ENCODE data around the gene IGFBP6.

IGFBP6 gene

GRCh38 chr12:53096759-53097158, 708 bp upstream of the IGFBP6 start:
- Histone ChIP-seq H3K4me3 (ENCODE audit: low read depth, low read length) (no peak overlapping the region), H3K27ac (ENCODE audit: extremely low read depth, low read depth, low read length) (no peak overlapping the region), H3K9me3 (ENCODE audit: control insufficient read depth, insufficient read depth, low read depth, low read length) (no peaks in the 10 kb centered on the region), H3K36me3 (ENCODE audit: control insufficient read depth in 2 of 2, insufficient read depth in 1 of 2, low read length in 2 of 2) (no peaks in the 10 kb centered on the region), H3K4me1 (ENCODE audit: control insufficient read depth, insufficient read depth, low read length) (peaks cover 3% of the 10 kb centered on the region; the same call in 1 of the 2 replicates)
- CTCF ChIA-PET, result interaction anchor here (0.6 to 7.8 kb wide), 6 partner anchors 16 to 212 kb away, joined by 3 to 264 read pairs (median 4); partner anchors contain the start of gene SPRYD3
- TF ChIP-seq ZIC2 (tag by site-specific recombination; IDR thresholded peaks at IDR 0.05) (0 out of 2 replicates have a peak, but pooled peaks have one; percentile 4), ZNF560 (tag by site-specific recombination; IDR thresholded peaks at IDR 0.05; ENCODE audit: borderline replicate concordance) (no peak), KLF9 (tag by site-specific recombination; IDR thresholded peaks at IDR 0.05; ENCODE audit: low read depth) (no peak)
- POLR2A ChIA-PET, result interaction anchor here (1.2 to 1.5 kb wide), 2 partner anchors 17 to 36 kb away, joined by 4 to 13 read pairs; partner anchors contain the start of gene SPRYD3

GRCh38 chr12:53097207-53097563, 282 bp upstream of the IGFBP6 start:
- Histone ChIP-seq H3K4me1 (ENCODE audit: control insufficient read depth, insufficient read depth, low read length) (peaks cover 3% of the 10 kb centered on the region; the same call in 1 of the 2 replicates), H3K27ac (ENCODE audit: extremely low read depth, low read depth, low read length) (no peak overlapping the region), H3K9me3 (ENCODE audit: control insufficient read depth, insufficient read depth, low read depth, low read length) (no peaks in the 10 kb centered on the region), H3K36me3 (ENCODE audit: control insufficient read depth in 2 of 2, insufficient read depth in 1 of 2, low read length in 2 of 2) (no peaks in the 10 kb centered on the region), H3K4me3 (ENCODE audit: low read depth, low read length) (peak overlapping the region; percentile 55)
- ChIA-PET CTCF (interaction anchor here (0.6 to 7.8 kb wide), 10 partner anchors 17 to 212 kb away, joined by 3 to 264 read pairs (median 4); partner anchors contain the start of gene SPRYD3), POLR2A (interaction anchor here (1.2 to 1.5 kb wide), 2 partner anchors 18 to 36 kb away, joined by 4 to 13 read pairs; partner anchors contain the start of gene SPRYD3)
- TF ChIP-seq ZNF639 (tag by site-specific recombination; IDR thresholded peaks at IDR 0.05), result 0 out of 2 replicates have a peak, but pooled peaks have one; percentile 29
- TF ChIP-seq ZNF133 (tag by site-specific recombination; IDR thresholded peaks at IDR 0.05), result no peak
- TF ChIP-seq ZNF544 (tag by site-specific recombination; IDR thresholded peaks at IDR 0.05), result 0 out of 2 replicates have a peak, but pooled peaks have one; percentile 32
- TF ChIP-seq WT1 (tag by site-specific recombination; IDR thresholded peaks at IDR 0.05), result peak; percentile 73
- TF ChIP-seq ZNF398 (tag by site-specific recombination; IDR thresholded peaks at IDR 0.05), result peak; percentile 55
- no peak for TF ChIP-seq ZNF658 (tag by site-specific recombination; IDR thresholded peaks at IDR 0.05)
- 0 out of 2 replicates have a peak, but pooled peaks have one; percentile 22 for TF ChIP-seq PRDM10 (tag by site-specific recombination; IDR thresholded peaks at IDR 0.05)
- peak; percentile 25; the same call in 1 of the 2 replicates for TF ChIP-seq ZNF391 (tag by site-specific recombination; IDR thresholded peaks at IDR 0.05; ENCODE audit: borderline replicate concordance, low read depth)
- no peak for TF ChIP-seq KLF16 (tag by site-specific recombination; IDR thresholded peaks at IDR 0.05)
- peak; percentile 90 for TF ChIP-seq IKZF3 (tag by site-specific recombination; IDR thresholded peaks at IDR 0.05)
- TF ChIP-seq ZSCAN30 (tag by site-specific recombination; IDR thresholded peaks at IDR 0.05), result no peak
- TF ChIP-seq ZNF157 (tag by site-specific recombination; IDR thresholded peaks at IDR 0.05), result peak; percentile 20; the same call in 1 of the 2 replicates
- TF ChIP-seq ZNF366 (tag by site-specific recombination; conservative IDR thresholded peaks at IDR 0.05), result peak; percentile 86
- peak; percentile 92 for TF ChIP-seq EGR2 (tag by site-specific recombination; IDR thresholded peaks at IDR 0.05; ENCODE audit: low read depth)
- TF ChIP-seq ZFHX2 (tag by site-specific recombination; conservative IDR thresholded peaks at IDR 0.05), result peak; percentile 86
- TF ChIP-seq MYNN (tag by site-specific recombination; IDR thresholded peaks at IDR 0.05; ENCODE audit: borderline replicate concordance), result no peak
- TF ChIP-seq ZNF76 (tag by site-specific recombination; IDR thresholded peaks at IDR 0.05; ENCODE audit: borderline replicate concordance, low read depth), result peak; percentile 91

Measured in HEK293 (cell line).